Fibroblast of upper back skin (primary cell): ENCODE measurements around the gene HEXA.

ENCODE experiments used
- DNase-seq: peaks from one replicate; pipeline ENCODE4 v3.0.0-alpha.2; 2013

Gene HEXA

DNA sequence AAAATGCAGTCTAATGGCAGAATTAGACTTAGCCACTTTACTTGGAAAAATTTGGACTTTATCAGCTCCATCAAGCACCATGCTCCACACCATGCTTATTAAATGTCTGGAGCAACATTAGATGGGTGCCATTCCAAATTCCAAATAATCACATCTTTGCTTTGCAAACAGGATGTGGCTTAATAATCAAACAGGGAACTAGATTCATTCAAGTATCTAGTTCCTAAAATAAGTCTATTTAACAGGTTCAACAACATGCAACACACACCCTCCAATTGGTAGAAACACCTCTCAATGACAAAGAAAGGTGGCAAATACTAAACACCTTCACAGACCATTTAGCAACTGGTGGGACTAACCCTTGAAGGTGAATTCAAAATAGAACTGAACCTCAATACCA, 3.5 kb downstream of the HEXA start:
- DNase-seq, result no peak

DNA sequence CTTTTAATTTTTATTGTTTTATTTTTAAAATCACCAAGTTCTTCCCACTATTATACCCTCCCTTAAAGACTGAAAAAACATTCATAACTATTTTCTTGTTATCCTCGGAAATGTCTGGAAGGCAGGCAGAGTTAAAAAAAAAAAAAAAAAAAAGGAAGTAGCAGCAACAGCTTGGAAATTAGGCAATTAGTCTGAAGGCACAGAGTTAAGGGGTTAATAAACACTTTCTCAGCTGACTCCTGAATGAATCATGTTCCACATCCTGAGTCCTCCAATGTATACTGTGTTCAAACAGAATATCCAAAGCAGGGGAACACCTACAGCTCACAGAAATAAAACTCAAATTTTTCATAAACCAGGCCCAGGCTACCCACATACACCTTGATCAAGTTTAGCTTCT, 5.8 kb downstream of the HEXA start:
- DNase-seq, result no peak

DNA sequence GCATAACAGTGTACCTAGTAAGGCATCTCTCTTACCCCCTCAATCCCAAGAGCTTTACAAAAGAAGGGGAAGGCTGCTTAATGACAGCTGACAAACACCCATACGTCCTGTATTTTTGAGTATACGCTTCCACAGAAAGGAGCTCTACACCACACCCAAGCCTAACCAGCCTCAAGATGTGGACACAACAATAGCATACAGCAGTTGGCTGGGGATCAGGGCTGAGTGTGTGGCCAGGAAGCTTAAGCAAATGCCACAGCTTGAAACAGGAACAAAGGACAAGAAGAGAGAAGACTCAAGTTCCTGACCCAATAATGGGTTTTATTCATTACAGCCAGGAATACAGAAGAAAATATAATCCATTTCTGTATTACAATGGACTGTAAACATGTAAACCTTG, 6.9 kb downstream of the HEXA start:
- no peak for DNase-seq

DNA sequence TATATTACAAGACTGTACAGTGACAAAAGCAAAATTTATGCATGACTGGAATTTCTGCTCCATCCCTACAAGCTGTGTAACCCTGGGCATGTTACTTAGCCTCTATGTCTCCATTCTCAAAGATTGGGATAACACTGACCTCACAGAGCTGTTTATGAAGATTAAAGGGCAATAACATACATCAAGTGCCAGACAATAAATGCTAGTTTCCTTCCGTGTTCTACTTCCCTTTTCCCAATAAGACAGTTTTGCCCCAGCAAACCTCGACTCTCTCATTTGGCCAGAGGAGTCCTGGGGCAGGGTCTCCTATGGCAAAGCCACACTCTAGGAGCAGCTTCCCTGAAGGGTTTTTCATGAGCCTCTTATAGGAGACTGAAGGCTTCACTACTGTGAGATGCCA, 7.5 kb downstream of the HEXA start:
- DNase-seq, result no peak

DNA sequence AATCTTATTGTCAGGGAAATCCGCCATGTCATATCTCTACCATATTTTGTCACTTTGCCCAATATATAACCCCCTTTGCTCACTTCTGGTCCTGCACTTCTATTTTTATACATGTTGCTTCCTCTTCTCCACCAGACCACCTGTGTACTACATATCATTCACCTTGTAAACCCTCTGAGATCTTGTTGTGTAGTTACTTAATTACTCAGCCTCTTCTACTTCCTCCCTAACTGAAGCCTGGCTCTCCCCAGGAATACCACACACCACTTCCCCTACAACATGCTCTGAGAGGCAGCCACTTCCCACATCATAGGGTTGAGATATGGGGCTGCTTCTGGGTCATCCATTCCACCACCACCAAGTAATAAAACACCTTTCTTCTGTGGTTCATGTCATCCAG, 10.0 kb downstream of the HEXA start:
- no peak for DNase-seq

DNA sequence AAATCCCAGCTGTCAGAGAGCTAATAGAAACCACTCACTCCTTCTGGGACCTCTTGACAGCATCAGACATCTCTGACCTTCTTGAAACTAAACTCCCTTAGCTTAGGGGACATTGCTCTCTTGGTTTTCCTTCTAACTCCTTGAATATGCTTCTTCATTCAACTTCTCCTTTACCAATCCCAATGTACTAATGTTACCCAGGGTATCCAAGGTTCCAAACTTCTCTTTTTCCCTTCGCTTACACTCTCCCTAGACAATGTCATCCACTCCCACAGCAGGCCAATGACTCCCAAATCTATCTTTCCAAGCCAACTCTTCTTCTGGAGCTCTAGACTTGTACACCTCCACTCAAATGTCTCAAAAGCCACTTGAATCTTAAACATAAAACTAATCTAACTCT, 14.6 kb downstream of the HEXA start:
- DNase-seq, result no peak

DNA sequence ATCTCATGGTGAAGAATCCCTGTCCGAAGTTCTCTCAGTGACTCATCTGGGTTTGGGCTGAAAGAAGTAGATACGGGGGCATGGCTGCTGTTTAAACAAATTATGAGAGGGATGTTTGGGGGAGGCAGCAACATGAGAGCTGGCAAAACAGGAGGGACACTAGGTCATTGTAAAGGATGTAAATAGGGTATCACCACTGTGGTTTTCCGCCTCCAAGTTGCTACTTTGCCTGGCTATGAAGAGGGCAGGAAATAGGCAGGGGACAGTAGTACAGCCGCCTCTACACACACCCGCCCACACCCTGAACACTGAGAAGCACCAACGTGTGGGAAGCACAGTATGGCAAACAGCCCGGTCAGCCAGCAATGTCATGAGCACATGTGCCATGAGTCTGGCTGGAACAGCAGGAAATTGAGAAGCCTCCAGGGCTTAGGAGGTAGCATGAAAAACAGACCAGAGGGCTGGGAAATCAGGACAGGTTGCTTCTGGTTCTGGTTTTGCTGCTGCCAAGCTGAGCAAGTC, 17.1 kb downstream of the HEXA start:
- DNase-seq, result peak; percentile 12

DNA sequence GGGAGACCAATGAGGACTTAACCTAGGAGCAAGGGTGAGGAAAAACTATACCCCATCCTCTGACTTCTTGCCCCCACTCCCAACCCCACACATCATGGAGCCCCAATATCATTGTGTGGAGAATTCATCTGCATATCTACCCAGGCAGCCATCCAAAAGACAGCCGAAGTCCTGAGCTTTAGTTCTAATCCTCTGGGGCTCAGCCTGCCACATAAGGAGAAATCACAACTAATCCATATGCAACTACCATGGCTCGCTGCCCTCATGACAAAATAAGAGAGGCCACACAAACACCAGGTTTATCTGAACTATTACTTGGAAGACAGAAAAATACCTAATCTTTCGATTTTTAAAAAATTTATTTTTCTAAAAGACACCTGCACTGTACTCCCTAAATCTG, 17.7 kb downstream of the HEXA start:
- DNase-seq, result no peak

DNA sequence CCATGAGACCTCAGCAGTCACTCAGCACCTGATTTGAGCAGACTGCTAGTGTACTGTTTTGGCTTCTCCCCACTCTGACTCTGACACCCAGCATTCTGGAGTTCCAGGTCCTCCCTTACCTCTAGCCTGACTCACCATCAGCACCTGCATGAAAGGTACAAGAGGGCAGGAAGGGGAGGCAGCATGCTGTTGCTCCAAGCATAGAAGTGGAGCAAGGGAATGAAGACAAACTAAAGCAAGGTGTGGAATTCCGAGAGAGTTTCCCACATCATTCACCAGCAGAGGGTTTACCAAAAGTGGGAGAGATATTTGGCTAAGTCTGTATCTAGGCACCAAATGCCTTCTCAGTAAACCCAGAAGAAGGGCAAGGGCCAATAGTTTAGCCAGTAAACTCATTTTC, 21.3 kb downstream of the HEXA start:
- no peak for DNase-seq

DNA sequence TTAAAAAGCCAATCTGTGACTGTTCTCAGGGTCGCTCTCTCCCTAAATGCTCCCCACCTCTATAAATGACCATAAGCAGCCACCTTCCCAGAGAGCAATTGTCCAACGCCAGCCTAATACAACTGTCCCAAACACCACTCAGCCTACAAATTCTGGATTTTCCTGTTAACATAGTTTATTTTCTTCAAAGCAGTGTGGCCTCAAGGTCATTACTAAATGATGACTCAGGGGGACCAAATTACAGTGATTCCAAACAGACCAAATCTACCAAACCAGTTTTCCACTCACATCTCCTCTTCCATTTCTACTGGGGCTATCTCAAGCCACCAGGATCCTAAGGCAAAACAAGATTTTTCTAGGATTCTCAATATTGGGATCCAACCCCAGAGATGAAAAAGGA, 22.5 kb downstream of the HEXA start:
- no peak for DNase-seq

DNA sequence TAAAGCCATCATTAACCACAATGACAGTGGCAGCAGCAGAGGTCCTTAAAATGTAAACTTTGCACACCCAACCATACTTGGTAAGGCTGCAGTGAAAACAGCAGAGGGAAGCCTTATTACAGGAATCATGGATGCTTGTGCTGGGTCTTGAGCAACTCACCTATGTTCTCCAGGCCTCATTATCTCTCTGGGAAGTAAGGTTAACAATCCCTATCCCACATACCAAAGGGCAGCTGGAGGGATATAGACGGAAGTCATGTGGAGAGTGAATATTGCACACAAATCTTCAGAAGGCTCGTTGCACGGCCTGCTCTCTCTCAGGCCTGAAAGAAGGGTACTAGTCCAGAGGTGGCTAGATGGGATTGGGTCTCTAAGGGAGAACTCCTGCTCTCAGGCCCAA, 30.0 kb downstream of the HEXA start:
- DNase-seq, result no peak

DNA sequence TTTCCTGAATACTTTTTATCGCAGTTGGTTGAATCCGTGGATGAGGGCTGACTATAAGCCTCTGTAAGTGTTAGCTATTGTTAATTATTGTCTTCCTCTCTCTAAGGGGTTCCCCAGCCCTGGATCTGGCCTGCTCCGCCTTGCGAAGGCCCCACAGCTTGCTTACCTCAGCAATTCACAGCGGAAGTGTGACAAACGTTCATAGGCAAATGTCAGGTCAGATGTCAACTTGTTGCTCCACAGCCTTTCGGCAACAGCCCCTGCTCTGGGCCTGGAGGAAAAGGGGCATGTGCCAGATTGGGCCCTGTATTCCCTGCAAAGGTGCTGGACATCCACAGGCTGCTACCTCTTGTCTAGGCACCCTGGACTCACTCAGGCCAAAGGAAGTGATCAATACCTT, 30.5 kb downstream of the HEXA start:
- DNase-seq, result no peak

DNA sequence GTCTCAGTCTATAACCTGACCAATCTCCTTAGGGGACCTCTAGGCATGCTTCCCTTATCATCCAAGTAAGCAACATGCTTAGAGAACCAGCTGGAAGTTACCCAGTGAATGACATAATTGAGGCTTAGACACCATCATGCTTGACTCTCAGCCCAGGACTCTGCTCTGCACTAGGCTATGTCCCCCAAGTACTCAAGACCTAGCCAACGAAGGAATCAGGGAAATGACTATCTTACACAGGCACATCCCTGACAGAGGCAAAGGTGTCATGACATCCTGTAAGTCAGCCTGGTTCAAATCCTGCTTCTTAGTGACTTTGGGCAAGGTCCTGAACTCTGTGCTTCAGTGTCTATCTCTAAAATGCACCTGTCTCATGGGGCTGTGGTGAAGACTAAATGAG, 31.2 kb downstream of the HEXA start:
- no peak for DNase-seq

DNA sequence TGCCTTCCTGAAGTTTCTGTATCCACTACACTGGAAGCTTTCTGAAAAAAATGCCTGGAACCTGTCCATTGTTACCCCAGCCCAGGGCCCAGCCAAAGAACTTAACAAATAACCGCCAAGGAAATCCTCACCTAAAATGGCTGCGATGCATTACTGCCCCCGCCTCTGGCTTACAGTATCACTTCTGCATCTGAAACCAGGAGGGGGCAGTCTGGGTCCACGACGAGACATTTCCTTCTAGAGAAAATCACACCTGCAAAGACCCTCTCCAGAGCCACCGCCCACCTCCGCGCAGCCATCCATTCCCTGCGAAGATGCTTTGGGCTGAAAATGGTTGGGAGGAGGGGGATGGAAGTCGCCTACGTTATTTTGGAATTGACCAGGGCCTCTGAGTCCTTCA, 33.4 kb downstream of the HEXA start:
- DNase-seq, result no peak

DNA sequence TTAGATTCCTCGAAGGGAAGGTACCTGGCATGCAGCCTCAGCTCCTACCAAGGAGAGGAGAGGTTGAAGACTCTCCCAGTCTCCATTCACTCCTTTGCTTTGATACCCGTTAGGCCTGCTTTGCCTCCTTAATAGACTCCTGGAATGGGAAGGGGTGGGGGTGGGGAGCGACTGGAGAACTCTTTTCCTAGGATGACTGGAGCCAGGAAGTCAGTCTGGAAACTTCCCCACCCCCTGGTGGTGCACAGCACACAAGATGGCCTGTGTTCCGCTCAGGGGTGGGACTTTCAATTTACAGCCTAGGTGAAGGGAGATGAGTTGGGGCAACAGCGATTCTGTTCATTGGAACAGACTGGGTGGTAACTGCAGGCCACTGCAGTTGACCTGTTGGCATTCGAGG, 34.5 kb downstream of the HEXA start:
- no peak for DNase-seq

DNA sequence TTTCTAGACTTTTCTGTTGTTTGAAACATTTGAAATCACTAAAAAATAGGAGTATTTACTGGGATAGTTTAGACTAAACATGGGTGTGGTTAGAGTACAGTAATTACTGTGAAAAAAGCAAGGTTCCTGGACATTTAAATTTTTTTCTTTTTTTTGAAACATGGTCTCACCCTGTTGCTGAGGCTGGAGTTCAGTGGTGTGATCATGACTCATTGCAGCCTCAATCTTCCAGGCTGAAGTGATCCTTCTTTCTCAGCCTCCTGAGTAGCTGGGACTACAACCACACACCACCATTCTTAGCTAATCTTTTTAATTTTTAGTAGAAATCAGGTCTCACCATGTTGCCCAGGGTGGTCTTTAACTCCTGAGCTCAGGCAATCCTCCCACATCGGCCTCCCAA, 35.4 kb downstream of the HEXA start:
- no peak for DNase-seq

DNA sequence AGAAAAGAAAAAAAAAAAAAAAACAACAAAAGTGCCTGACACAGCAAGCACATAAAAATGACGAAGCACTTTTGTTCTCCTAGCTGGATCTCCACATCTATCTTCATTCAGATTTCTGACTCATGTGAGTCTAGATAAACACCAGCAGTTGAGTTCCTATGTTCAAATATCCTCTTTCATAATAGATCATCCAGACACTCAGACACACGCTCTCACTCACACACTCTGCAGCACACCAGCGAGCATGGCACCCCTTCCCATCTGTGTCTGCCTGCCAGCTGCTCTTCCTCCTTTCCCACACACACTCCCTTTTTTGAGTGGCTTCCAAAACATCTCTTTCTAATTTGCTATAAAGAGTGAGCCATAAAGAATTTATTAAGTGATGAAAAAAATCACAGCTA, 36.0 kb downstream of the HEXA start:
- DNase-seq, result peak; percentile 94

DNA sequence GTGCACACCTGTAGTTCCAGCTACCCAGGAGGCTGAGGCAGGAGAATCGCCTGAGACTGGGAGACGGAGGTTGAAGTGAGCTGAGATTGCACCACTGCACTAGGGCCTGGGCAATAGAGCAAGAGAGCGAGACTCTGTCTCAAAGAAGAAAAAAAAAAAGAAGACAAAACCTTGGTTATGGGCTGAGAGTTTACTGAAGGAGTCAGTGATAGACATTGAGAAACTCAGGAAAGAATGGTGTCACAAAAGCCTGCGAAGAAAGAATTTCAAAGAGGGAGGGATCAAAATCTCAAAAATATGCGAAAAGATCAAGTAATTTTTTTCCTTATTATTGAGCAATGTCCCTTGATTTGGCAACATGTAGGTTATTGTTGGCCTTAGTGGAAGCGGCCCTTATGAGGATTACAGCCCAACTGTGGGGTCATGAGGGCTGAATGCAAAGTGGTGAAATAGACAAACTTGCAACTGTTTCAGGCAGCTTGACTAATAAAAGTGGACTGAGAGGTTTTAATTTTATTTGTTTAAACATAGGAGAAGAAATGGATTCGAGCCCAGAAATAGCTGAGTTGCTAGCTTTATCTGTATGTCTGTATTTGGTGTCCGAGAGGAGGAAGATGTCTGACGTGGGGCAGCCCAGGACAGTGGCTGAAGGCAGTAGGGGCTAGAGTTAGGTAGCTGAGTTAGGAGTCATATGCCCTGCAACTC, 37.0 kb downstream of the HEXA start:
- DNase-seq, result peak; percentile 63

DNA sequence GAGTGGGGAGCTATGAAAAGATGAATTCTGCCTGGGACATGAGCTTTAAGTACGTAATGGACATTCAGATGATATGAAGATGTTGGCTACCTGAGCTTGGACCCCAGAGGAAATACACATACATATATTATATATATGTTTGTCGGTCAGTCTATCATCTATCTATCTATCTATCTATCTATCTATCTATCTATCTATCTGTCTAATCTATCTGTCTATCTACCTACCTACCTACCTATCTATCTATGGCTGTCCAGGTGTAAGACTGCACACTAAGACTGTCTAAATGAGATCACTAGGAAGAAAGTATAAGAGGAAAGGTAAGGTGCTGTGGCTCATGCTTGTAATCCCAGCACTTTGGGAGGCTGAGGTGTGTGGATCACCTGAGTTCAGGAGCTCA, 37.7 kb downstream of the HEXA start:
- DNase-seq, result no peak

DNA sequence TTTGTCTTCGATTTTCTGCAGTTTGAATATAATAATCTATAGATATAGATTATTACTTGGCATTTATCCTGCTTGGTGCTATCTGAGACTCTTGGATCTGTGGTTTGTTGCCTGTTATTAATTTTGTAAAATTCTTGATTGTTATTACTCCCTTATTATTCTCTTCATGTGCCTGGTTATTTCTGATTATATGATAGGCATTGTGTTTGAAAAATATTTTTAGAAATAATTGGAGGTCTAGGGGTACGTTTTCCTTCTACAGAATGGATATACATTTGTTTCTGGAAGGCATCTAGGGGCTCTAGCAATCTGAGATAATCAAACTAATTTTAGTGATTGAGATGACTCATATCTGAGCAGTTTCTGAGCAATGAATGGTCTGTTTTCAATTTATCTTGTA, 41.0 kb downstream of the HEXA start:
- DNase-seq, result no peak

DNA sequence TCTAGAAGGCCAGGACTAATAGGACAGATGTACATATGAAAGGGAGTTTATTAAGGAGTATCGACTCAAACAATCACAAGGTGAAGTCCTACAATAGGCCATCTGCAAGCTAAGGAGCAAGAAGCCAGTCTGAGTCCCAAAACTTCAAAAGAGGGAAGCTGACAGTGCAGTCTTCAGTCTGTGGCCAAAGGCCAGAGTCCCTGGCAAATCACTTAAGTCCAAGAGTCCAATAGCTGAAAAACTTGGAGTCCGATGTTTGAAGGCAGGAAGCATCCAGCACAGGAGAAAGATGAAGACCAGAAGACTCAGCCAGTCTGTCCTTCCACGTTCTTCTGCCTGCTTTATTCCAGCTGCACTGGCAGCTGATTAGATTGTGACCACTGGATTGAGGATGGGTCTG, 44.8 kb downstream of the HEXA start:
- DNase-seq, result no peak

DNA sequence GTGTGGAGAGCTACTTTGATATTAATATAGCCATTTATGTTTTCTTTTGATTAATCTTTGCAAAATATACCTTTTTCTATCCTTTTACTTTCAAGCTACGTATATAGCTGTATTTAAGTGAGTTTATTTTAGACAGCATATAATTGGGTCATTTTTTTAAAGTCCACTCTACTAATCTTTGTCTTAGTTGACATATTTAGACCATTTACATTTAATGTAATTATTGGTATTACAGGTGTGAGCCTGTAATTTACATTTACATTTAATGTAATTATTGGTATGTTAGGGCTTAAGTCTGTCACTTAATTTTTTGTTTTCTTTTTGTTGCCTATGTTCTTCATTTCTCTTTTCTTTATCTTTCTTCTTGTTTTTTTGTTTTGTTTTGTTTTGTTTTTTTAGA, 52.1 kb downstream of the HEXA start:
- no peak for DNase-seq

DNA sequence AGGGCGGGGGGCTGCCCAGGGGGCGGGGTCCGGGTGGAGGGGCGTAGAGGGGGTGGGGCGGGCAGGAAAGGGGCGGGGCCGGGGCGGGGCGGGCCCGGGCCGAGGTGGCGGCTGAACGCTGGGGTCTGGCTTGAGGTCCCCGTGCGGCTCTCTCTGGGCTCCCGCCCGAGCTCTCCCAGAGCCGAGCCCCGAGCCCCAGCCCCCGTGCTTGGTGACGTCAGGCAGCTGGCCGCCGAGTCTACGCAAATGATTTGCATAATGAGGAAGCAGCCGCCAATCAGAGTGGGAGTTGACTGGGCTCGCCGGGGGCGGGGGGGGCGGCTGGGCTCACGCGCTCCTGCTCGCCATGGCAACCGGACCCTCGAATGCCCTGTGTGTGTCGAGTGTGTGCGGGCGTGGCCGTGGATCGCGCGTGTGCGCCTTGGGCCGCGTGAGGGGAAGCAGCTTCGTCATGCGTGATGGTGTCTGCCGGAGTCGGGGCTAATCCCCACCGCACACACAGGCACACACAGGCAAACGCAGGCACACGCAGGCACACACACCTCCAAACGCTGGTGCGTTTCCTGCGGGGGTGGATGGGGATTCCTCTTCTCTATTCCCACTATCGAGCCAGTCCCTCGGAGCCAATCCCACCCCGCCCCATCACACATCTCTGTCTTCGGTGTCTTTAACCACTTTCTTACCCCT, 55.7 kb downstream of the HEXA start, which contains the start of gene CELF6:
Gene CELF6 (minus strand): TSS at position 173 of the 687 bp plus-strand sequence. CDS start 283 bp downstream, outside the sequence.
- DNase-seq, result peak; percentile 73

DNA sequence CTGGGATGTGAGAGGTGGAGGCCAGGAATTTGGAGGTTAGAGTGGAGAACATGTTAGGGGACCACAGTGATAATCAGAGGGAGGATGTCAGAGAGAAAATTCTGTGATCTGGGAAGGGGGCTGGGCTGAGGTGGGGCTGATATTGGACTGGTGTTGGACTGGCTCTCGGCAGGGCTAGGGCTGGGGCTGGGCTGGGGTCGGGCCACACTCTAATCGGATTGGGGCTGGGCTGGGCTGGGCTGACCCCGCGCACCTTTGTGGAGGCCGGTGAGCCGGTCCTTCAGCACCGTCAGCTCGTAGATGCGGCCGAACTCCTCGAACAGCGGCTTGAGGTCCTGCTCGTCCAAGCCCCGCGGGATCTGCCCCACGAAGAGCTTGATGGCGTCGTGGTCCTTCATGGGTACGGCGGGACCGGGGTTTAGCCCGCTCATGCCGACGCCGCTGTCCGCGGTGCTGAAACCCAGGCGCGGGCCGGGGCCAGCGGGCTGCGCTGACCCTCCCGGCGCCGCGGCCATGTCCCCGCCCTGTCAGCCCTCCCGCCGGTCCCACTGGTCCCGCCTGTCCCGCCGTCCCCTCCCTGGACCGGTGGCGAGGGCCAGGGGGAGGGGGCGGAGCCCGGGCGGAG, 56.3 kb downstream of the HEXA start:
- peak; percentile 48 for DNase-seq
